Measurements from ENCODE around the gene CHRNA3. TPM values are rescaled to one million over a fixed set of nuclear protein-coding genes. Genes with fewer than 3 reads are reported as not detected.

The CHRNA3 gene
- not detected in 2 replicates for total RNA-seq

DNA sequence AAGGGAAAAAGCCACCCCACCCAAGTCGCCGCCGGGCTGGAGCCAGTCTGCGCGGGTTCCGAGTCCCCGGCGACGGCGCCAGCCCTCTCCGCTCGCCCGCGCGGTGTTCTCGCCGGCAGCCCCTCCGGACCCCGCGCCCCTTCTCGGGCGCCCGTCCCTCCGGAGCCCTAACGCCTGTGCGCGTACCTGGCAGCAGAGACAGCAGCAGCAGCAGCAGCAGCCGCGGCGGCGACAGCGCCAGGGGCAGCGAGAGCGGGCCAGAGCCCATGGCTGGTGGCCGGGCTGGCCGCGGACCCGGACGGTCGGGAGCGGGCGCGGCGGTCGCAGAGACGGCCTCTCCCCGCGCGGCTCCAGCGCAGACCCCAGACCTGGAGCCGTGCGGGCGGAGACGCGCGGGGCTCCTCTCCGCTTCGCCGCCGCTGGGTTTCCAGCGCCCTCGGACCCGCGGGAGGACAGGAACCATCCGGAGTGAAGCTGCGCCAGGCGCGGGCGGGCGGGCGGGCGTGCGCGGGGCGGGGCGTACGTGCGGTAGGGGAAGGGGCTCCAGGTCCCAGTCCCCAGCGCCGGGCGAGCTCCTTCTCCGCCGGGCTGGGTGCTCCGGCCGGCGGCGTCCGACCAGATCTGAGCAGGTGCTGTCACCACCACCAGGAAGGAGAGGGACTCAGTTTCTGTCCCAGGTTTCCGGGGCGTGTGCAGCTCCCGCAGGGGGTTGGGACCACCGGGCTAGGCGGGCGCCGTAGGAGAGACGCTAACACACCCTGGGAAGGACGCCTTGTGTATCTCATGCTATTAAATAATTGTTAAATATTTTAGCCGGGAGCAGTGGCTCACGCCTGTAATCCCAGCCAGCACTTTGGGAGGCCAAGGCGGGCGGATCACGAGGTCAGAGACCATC lies at the start of gene CHRNA3:
CHRNA3 (minus strand) TSS at position 470 of the 895 bp plus-strand sequence; CDS start at position 268, 202 bp downstream.

GRCh38 chr15:78641102-78641748 lies 20.4 kb upstream of the CHRNA3 start, which contains the start of gene CHRNB4:
Gene CHRNB4, minus strand, starts transcription at chr15:78641210. Its CDS starts 77 bp downstream, at chr15:78641133.

GRCh38 chr15:78565097-78565950 lies 55.5 kb downstream of the CHRNA3 start, which contains the start of gene CHRNA5:
Gene CHRNA5, plus strand, starts transcription at chr15:78565520. Its CDS starts 200 bp downstream, at chr15:78565720.

Other genes starting within 250 kb of the CHRNA3 start
- gene IREB2, start 182.8 kb downstream of the CHRNA3 start, total RNA-seq, result 19.6 and 42.6 TPM in 2 replicates
- gene HYKK, start 113.4 kb downstream of the CHRNA3 start, total RNA-seq, result 4.0 and 8.0 TPM in 2 replicates
- gene PSMA4, start 80.6 kb downstream of the CHRNA3 start, total RNA-seq, result 114 and 129 TPM in 2 replicates
- gene CHRNA5, start 55.5 kb downstream of the CHRNA3 start, total RNA-seq, result 0.29 and 3.5 TPM in 2 replicates
- not detected in 2 replicates for gene CHRNB4, start 20.2 kb upstream of the CHRNA3 start, total RNA-seq
- 12.6 and 13.6 TPM in 2 replicates for gene ADAMTS7, start 190.5 kb upstream of the CHRNA3 start, total RNA-seq

Measured in cardiac ventricle fibroblast (primary cell).